Keratinocyte (primary cell): ENCODE measurements around the gene HSPG2. TPM values are rescaled to one million over a fixed set of nuclear protein-coding genes. Genes with fewer than 3 reads are reported as not detected.

ENCODE experiments used
- DNase-seq: peaks from one replicate; pipeline ENCODE4 v3.0.0-alpha.2; 2011; ENCODE audit warnings: low read depth, missing footprints, low spot score
- FAIRE-seq: peaks from 2 replicates; lab custom pipeline; 2011; peaks lifted over from hg19 to GRCh38; lab: Jason Lieb, UNC
- H2AFZ ChIP-seq: 2 replicates; pipeline ENCODE4 v1.6.0; 2012; ENCODE audit warnings: low read length, control low read depth, inconsistent platforms; ENCODE audit not compliant: control insufficient read depth
- H3K27ac ChIP-seq: 2 replicates; pipeline ENCODE4 v1.5.1; 2011; ENCODE audit warnings: low read length; ENCODE audit not compliant: control insufficient read depth, insufficient read depth
- H3K27me3 ChIP-seq: 3 replicates; pipeline ENCODE4 v1.6.0; 2011; ENCODE audit warnings: low read length; ENCODE audit not compliant: control insufficient read depth, insufficient read depth; ENCODE audit errors: extremely low read depth
- H3K36me3 ChIP-seq, 2 experiments: 2 replicates in 1 of 2; 3 replicates in 1 of 2; pipeline ENCODE4 v1.5.1; 2011; ENCODE audit warnings: low read length in 2 of 2, mild to moderate bottlenecking in 1 of 2; ENCODE audit not compliant: control insufficient read depth in 2 of 2, insufficient read depth in 2 of 2; ENCODE audit errors: extremely low read depth in 1 of 2
- H3K4me1 ChIP-seq: 3 replicates; pipeline ENCODE4 v1.5.1; 2011; ENCODE audit warnings: low read length; ENCODE audit not compliant: control insufficient read depth, insufficient read depth; ENCODE audit errors: extremely low read depth
- H3K4me2 ChIP-seq: 3 replicates; pipeline ENCODE4 v1.6.0; 2011; ENCODE audit warnings: low read depth, low read length; ENCODE audit not compliant: control insufficient read depth, insufficient read depth; ENCODE audit errors: extremely low read depth
- H3K4me3 ChIP-seq, 3 experiments: fragments of 200-600 bp in 1 of 3; sonication (generic) in 1 of 3; 2 replicates in 2 of 3; 3 replicates in 1 of 3; pipeline ENCODE4 v1.5.1; 2011 to 2016; ENCODE audit warnings: low read length in 3 of 3, mild to moderate bottlenecking in 3 of 3, control low read depth in 2 of 3, inconsistent platforms in 1 of 3, low read depth in 1 of 3, mixed read lengths in 1 of 3, mixed run types in 1 of 3, moderate library complexity in 1 of 3; ENCODE audit not compliant: control insufficient read depth in 2 of 3, insufficient read depth in 2 of 3; ENCODE audit errors: extremely low read depth in 1 of 3
- H3K79me2 ChIP-seq: 2 replicates; pipeline ENCODE4 v1.6.0; 2012; ENCODE audit warnings: low read length; ENCODE audit not compliant: control insufficient read depth, insufficient read depth
- H3K9ac ChIP-seq: 3 replicates; pipeline ENCODE4 v1.6.0; 2011; ENCODE audit warnings: low read length; ENCODE audit not compliant: control insufficient read depth, insufficient read depth; ENCODE audit errors: extremely low read depth
- H3K9me1 ChIP-seq: 3 replicates; pipeline ENCODE4 v1.6.0; 2011; ENCODE audit warnings: low read length; ENCODE audit not compliant: control insufficient read depth, insufficient read depth; ENCODE audit errors: extremely low read depth
- H3K9me3 ChIP-seq: 2 replicates; pipeline ENCODE4 v1.5.1; 2012; ENCODE audit warnings: low read depth, low read length; ENCODE audit not compliant: control insufficient read depth
- H4K20me1 ChIP-seq: 3 replicates; pipeline ENCODE4 v1.6.0; 2011; ENCODE audit warnings: low read length; ENCODE audit not compliant: control insufficient read depth, insufficient read depth; ENCODE audit errors: extremely low read depth
- CTCF ChIP-seq, 3 experiments: IDR thresholded peaks in 1 of 3; conservative IDR thresholded peaks in 1 of 3; optimal IDR thresholded peaks in 1 of 3; 2 replicates in 2 of 3; 3 replicates in 1 of 3; pipeline versions ENCODE3 to v1.5.1; 2011; ENCODE audit warnings: low read length in 3 of 3, mild to moderate bottlenecking in 3 of 3, moderate library complexity in 2 of 3, control low read depth in 1 of 3, inconsistent platforms in 1 of 3; ENCODE audit not compliant: insufficient read depth in 2 of 3; ENCODE audit errors: extremely low read depth in 1 of 3
- EZH2 ChIP-seq: IDR thresholded peaks from one replicate; pipeline ENCODE4 v1.6.1; 2012; ENCODE audit warnings: inconsistent platforms, mild to moderate bottlenecking, low read length, moderate library complexity
- dilution Hi-C: fragments of 300-500 bp; cut with MboI; formaldehyde crosslinking; loops from one replicate; pipeline ENCODE4 v1.7.0; 2020; ENCODE audit warnings: low sequenced_read_pairs; ENCODE audit not compliant: extremely low pct_ligation_motif_present
- polyA plus RNA-seq, 5 experiments: library from polyadenylated mRNA; depleted of rRNA in 3 of 5; stranded (reverse) in 3 of 5; stranded (forward) in 1 of 5; unstranded in 1 of 5; fragments of >200 nt; gene quantifications; 1 replicate in 1 of 5; 2 replicates in 3 of 5; 3 replicates in 1 of 5; pipeline versions ENCODE4 v1.2.1 to v1.2.3, GENCODE V29; 2011 to 2012; ENCODE audit warnings: missing spikeins in 2 of 5, low read depth in 1 of 5, low replicate concordance in 1 of 5

The HSPG2 gene
- polyA plus RNA-seq, 1 donor (not counting 4 experiments of a cell fraction or from before 2014, with no cell fraction given), result 9.0 TPM

GRCh38 chr1:21870611-21871010 is 66.5 kb downstream of the HSPG2 start:
- H4K20me1 ChIP-seq, result no peaks in the 10 kb centered on the region
- peaks cover 14% of the 10 kb centered on the region for H3K4me1 ChIP-seq
- no peak overlapping the region for H3K4me2 ChIP-seq
- no peak overlapping the region for H3K4me3 ChIP-seq
- H3K9me1 ChIP-seq, result peaks cover 2% of the 10 kb centered on the region
- no peak overlapping the region for H3K27ac ChIP-seq
- TF ChIP-seq CTCF (optimal IDR thresholded peaks at IDR 0.05 in 1 of 3, IDR thresholded peaks at IDR 0.05 in 1 of 3, conservative IDR thresholded peaks at IDR 0.05 in 1 of 3; ENCODE audit: extremely low read depth in 1 of 3, insufficient read depth in 2 of 3, low read length in 3 of 3), result no peak
- peaks cover 22 to 50% of the 10 kb centered on the region in 2 experiments for H3K36me3 ChIP-seq
- no peaks in the 10 kb centered on the region for H3K9me3 ChIP-seq
- dilution Hi-C loops, result no loop called here
- FAIRE-seq (no peak), DNase-seq (no peak)
- H2AFZ ChIP-seq, result no peak overlapping the region
- H3K79me2 ChIP-seq, result no peaks in the 10 kb centered on the region
- no peak overlapping the region for H3K9ac ChIP-seq
- no peaks in the 10 kb centered on the region for H3K27me3 ChIP-seq

GRCh38 chr1:21869620-21870121 is 67.4 kb downstream of the HSPG2 start:
- H3K9me1 ChIP-seq, result peaks cover 2% of the 10 kb centered on the region
- H3K27me3 ChIP-seq, result no peaks in the 10 kb centered on the region
- peak overlapping the region; percentile 3 for H3K4me2 ChIP-seq
- peaks cover 14% of the 10 kb centered on the region for H3K4me1 ChIP-seq
- H3K4me3 ChIP-seq, result no peak overlapping the region
- TF ChIP-seq EZH2 (no peak), CTCF (optimal IDR thresholded peaks at IDR 0.05 in 1 of 3, IDR thresholded peaks at IDR 0.05 in 1 of 3, conservative IDR thresholded peaks at IDR 0.05 in 1 of 3; ENCODE audit: extremely low read depth in 1 of 3, insufficient read depth in 2 of 3, low read length in 3 of 3) (no peak)
- peak; percentile 83 for FAIRE-seq
- H3K79me2 ChIP-seq, result no peaks in the 10 kb centered on the region
- H4K20me1 ChIP-seq, result no peaks in the 10 kb centered on the region
- dilution Hi-C loops, result no loop called here
- DNase-seq, result peak; percentile 73
- no peak overlapping the region for H2AFZ ChIP-seq
- peaks cover 18 to 47% of the 10 kb centered on the region in 2 experiments for H3K36me3 ChIP-seq
- H3K27ac ChIP-seq, result no peak overlapping the region
- no peaks in the 10 kb centered on the region for H3K9me3 ChIP-seq
- H3K9ac ChIP-seq, result peak overlapping the region; percentile 10
